ENCODE data around the gene HSF4.
"Not testable (repeated sequence)": the region's sequence is repeated elsewhere in the genome, so short reads cannot be mapped to it uniquely, and the experiment has no call there.

Gene HSF4, protein sequence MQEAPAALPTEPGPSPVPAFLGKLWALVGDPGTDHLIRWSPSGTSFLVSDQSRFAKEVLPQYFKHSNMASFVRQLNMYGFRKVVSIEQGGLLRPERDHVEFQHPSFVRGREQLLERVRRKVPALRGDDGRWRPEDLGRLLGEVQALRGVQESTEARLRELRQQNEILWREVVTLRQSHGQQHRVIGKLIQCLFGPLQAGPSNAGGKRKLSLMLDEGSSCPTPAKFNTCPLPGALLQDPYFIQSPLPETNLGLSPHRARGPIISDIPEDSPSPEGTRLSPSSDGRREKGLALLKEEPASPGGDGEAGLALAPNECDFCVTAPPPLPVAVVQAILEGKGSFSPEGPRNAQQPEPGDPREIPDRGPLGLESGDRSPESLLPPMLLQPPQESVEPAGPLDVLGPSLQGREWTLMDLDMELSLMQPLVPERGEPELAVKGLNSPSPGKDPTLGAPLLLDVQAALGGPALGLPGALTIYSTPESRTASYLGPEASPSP

DNA sequence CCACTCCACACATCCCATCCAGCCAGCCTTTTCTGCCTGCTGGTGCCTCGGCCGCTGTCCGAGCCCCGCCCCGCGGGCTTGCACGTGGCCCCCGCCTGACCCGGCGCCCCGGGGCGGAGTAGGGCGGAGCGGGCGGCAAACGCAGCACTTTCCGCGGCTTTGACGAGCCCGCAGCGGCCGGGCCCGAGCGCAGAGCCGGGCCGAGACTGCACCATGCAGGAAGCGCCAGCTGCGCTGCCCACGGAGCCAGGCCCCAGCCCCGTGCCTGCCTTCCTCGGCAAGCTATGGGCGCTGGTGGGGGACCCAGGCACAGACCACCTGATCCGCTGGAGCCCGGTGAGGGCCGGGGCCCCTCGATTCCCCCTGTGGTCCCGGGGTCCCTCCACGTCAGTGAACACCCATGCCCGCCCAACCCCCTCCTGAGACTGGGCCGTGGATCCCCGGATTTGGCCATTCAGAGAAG, at the start of gene HSF4:
Gene HSF4 (plus strand): TSS at position 147 of the 463 bp plus-strand sequence. CDS start 67 bp downstream, at position 214.
- FAIRE-seq, result no peak
- DNase-seq (ENCODE audit: low spot score), result no peak

DNA sequence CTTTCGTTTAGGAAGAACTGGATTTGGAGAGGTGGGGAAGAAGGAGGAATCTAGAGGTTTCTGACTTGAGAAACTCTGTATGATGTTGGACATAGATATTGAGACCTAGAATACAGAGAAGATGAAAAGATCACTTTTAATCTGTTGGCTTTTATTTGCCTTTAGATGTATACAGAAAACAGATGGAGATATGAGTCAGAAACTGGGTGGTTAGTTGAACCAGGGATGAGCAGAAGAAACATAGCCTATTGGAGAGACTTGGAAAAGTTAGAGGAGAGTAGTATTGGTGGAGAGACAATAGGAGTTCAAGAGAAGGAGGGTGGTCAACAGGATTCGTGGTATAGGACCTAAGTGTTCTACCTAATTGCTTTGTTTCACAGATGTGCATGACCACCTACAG, 49.8 kb upstream of the HSF4 start:
- DNase-seq (ENCODE audit: low spot score), result no peak
- FAIRE-seq, result no peak

DNA sequence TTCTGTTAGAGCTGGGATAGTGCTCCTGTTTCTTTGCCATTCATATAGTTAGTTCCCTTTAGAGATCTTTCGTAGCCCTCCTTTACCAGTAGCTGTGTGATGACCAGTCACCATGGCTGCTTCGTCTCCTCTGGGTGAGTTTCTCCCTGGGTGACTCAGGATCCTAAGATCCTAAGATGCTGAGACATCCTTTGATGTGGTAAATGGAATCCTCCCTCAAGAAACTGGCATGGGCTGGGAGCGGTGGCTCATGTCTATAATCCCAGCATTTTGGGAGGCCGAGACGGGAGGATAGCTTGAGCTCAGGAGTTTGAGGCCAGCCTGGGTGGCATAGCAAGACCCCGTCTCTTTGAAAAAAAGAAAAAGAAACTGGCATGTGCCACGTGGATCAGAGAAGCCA, 48.9 kb upstream of the HSF4 start:
- FAIRE-seq (peak; percentile 90), DNase-seq (ENCODE audit: low spot score) (peak; percentile 92)

DNA sequence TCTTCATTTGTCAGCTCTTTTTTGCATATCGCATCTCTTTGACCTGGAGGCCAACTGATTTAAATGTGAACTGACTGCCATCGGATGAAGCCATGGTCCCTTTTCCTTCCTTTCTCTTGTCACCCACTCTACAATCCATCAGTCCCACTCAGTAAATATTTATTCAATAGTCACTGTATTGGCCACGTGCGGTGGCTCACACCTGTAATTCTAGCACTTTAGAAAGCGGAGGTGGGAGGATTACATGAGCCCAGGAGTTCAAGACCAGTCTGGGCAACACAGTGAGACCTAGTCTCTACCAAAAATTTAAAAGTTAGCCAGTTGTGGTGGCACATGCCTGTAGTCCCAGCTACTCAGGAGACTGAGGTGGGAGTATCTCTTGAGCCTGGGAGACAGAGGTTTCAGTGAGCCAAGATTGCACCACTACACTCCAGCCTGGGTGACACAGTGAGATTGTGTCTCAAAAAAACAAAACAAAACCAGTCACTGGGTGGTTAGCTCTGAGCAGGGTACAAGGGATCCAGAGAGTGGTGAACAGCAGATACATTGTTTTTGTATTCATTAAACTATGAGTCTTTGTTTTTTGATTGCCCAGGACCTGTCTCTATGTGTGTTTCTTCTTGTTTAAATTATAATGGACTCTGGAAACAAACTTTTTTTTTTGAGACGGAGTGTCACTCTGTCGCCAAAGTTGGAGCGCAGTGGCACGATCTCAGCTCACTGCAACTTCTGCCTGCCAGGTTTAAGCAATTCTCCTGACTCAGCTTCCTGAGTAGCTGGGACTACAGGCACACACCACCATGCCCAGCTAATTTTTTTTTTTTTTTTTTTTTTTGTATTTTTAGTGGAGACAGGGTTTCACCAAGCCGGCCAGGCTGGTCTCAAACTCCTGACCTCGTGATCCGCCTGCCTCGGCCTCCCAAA, 47.9 kb upstream of the HSF4 start:
- DNase-seq (ENCODE audit: low spot score), result no peak
- no peak for FAIRE-seq

DNA sequence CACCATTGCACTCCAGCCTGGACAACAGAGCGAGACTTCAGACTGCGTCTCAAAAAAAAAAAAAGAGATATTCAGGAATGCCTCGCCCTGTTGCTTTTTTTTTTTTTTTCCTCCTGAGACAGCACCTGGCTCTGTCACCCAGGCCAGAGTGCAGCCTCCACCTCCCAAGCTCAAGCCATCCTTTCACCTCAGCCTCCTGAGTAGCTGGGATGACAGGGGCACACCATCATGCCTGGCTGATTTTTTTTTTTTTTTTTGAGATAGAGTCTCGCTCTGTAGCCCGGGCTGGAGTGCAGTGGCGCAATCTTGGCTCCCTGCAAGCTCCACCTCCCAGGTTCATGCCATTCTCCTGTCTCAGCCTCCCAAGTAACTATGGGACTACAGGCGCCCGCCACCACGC, 46.8 kb upstream of the HSF4 start:
- no peak for FAIRE-seq
- no peak for DNase-seq (ENCODE audit: low spot score)

DNA sequence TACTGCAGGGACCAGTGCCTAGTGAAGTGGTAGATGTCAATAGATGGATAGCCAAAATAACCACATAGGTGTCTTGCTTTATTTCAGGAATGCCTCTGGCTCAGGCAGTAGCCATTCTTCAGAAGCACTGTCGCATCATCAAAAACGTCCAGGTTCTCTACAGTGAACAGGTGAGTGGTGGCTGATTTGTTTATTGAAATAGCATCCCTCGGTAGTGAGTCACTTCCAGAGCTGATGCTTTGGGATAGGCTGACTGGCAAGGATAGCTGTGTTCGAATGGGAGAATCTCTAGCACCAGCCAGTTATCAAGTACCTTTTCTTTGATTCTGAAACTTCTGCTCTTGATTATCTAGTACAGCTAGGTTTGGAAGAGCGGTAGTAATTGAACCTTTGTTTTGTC, 44.5 kb upstream of the HSF4 start:
- FAIRE-seq (no peak), DNase-seq (ENCODE audit: low spot score) (no peak)

DNA sequence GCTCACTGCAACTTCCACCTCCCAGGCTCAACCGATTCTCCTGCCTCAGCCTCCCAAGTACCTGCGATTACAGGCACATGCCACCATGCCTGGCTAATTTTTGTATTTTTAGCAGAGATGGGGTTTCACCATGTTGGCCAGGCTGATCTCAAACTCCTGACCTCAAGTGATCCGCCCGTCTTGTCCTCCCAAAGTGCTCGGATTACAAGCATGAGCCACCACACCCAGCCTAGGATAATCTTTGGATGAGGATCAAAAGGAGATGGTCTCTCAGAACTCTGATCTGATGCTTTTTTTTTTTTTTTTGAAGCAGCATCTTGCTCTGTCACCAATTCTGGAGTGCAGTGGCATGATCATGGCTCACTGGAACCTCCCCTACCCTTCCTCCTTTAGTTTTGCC, 41.7 kb upstream of the HSF4 start:
- not testable (repeated sequence) for FAIRE-seq; DNase-seq (ENCODE audit: low spot score)

DNA sequence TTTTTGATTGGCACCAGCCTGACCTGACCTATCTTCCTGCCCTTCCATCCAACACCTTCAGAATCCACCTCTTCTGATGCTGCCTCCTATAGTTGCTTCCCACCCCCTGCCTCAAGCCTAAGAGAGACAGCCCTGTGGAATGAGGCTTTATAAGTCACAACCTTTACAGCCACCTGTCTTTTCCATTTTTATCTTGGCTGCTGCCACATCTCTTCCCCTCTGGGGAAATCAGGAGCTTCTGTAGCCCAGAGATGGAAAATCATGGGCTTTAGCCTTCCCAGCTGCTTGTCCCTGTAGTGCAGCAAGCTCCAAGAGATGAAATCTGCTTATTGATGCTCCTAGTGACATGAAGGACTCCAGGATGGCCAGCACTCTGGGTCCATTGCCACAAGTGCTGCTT, 36.1 kb upstream of the HSF4 start:
- no peak for FAIRE-seq

DNA sequence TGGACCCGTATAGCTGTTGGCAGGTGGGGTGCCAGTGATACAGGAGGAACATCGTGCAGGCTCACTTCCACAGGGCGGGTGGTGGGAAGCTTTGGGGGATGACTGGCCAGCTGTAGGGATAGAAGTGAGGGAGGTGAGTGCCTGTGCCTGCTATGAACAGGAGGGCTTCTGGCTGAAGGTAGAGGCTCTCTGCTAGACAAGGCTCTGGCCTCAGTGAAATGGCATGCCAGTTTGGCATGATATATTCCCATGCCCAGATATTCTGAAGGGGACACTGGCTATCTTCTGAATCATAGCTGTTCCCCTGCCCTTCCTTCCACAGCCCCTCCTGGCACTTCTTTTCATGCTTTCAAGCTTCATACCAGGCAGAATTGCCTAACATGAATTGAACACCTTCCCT, 35.7 kb upstream of the HSF4 start:
- no peak for FAIRE-seq
- no peak for DNase-seq (ENCODE audit: low spot score)

More for the DNA sequence above, 36.1 kb upstream of the HSF4 start:
- no peak for DNase-seq (ENCODE audit: low spot score)

DNA sequence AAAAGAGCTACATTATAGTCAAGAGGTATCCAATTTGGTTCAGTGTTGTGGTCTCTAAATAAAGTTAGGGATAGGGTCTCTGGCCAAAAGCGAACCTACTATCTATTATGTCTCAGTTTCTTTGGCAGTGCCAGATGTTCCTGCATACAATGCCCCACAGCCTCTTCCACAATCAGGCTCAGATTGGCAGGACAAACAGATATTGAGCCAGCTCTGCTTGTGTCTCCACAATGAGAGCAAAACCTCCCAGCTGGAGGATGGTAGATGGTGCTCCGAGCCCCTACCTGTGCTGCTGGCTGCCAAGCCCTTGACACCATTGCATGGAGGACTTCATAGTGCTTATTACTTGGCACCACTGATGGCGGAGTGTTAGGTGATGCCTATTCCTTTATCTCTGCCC, 35.1 kb upstream of the HSF4 start:
- FAIRE-seq, result no peak
- no peak for DNase-seq (ENCODE audit: low spot score)

DNA sequence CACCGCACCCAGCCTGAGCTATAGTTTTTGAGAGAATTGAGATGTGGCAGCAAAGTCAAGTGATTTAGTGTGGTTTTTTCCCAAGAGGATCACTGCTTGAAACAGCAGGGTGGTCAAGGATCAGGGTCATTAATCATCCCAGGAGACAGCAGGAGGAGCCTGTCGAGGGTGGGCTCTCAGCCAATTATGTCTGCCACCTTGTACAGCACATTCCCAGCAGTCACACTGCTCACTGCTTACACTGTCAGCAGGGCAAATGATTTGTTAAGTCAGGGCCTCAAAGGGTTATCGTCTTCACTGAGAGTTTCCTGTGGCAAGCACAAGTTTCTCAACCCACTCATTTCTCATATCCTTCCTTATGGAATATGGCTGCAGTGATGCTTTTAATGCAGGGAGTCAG, 26.9 kb upstream of the HSF4 start:
- FAIRE-seq, result no peak
- DNase-seq (ENCODE audit: low spot score), result peak; percentile 64

DNA sequence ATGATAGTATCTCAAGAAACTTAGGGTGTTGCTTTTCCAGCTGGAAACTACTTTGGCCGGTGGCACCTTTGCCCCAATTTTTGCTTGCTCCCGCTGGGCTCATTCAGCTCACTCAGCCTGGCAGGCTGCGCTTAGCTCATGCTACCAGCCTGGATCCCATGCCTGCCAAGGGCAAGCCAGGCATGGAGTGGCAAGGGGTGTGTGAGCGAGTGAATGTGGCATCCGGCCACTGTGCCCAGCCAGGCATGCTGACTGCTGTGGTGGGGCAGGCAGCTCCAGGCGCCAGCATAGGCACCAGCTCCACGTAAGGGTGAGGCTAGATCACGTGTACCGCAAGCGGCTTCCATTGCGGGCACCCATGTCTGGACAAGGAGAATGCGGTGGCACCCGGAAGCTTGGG, 23.2 kb upstream of the HSF4 start:
- FAIRE-seq, result no peak
- DNase-seq (ENCODE audit: low spot score), result no peak

DNA sequence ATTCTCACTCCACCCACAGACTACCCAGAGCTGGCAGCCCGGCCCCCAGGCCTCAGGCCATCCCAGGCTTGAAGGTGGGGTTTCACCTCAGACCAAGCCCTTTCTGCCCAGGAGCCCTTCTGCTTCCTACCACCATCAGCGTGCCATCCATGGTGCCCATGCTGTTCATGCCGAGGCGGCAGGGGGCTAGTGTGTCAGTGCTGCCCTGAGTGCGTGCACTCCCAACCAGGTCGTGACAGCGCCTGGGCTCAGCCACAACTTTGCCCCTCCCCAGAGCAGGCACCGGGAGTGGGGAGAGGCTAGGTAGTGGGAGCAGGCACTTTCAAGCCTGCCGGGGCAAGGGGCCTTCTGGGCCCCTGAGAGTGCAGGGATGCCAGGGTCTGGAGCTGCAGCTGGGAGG, 22.2 kb upstream of the HSF4 start:
- no peak for FAIRE-seq
- no peak for DNase-seq (ENCODE audit: low spot score)

DNA sequence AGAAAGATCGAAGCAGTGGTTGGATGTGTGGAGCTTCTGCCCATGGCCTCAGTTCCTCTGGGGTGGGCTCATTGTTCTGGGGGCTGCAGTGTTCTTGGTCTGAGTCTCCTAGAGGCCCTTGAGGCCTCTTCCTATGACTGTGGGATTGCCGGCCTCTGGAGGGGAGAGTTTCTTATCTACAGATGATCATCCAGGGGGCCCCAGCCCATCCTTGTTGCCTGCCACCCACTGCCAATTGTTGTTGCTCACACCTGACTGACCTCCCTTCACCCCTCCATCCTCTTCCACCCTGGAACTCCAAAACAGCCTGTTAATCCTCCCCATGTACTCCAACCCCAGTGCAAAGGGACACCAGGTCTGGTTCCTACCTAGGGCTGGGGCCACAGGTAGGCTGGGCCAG, 19.6 kb upstream of the HSF4 start:
- FAIRE-seq (no peak), DNase-seq (ENCODE audit: low spot score) (no peak)

DNA sequence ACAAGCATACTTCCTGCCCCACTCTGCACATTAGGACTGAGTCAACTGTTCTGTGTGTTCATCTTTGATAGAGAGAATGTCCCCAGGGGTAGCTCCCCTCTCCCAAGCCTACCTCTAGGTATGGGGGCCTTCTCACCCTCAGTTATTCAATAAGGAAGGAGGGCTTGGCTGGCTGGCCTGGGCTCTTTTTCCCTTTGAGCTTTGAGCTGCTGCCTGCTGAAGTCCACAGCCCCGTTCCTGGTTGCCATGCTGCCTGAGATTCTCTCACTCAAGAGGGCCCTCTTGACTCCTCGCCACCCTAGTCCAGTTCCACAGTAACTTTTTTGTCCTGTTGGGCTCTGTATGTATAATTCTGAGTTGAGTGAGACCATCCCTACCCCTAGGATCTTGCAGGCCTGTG, 18.8 kb upstream of the HSF4 start:
- DNase-seq (ENCODE audit: low spot score) (no peak), FAIRE-seq (no peak)

DNA sequence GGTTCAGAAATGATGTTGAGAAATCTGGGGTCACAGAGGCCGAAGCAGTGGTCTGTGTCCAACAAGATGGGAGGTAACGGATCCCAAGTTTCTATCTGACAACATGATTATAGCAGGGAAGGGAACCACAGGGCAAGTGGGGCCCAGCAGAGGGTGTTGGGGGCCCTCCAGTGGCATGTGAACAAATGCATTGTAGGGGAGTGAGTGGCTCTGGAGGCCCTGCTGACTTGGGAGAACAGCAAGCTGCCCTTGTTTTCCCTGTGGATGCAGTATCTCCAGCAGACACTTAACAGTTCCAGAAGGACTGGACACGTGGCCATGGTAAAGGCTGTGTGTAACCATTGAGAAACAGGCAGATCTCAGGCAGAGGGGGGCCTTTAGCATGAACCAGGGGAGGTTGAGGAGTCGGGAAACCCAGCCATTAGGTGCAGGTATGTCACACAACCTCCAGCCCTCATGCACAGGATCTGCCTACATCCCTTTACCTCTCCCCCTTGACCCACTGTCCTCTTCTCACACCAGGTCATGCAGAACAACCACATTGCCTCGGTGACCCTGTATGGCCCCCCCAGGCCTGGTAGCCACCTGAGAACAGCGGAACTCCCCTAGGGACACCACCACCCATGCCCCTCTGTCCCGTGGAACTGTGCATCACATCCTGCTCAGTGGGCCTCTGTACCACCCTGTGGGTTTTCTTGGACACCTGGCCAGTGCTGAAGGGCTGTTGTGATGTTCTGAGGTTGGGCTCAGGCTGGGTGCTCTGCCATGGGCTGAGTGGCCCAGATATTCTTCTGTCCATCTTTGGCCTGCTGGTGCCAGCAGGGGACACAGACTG, 17.8 kb upstream of the HSF4 start:
- no peak for DNase-seq (ENCODE audit: low spot score)
- FAIRE-seq, result no peak

DNA sequence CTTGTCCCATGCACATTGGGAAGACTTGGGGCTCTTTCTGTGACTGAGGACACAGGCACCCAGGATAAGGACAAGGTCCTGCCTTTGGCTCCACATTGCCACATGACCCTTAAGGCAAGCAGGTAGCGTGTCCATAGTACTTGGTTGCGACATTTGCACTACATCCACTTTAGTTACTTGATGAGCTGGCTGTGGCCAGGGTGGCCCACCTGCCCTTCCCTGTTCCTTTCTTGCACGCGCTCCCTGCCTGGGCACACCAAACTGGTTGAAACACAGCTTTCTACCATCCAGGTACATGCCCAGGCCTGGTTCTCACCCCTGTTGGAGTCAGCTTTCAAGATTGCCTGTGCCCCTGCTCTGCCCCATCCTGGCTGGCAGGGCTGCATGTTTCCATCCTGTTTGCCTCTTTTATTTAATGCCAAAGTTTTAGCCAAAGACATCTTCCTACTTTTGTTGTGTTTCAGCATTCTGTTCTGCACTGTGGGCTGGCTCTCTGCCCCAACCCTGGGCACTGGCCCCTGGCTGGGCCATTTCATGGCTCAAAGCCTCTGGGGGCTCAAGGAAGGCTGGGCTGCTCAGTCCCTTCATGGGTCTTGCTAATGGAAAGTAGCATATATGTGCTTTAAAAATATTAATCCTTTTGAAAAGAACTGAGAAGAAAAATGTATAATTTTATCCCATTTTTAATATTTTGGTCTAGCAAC, 17.0 kb upstream of the HSF4 start:
- FAIRE-seq (no peak), DNase-seq (ENCODE audit: low spot score) (no peak)

DNA sequence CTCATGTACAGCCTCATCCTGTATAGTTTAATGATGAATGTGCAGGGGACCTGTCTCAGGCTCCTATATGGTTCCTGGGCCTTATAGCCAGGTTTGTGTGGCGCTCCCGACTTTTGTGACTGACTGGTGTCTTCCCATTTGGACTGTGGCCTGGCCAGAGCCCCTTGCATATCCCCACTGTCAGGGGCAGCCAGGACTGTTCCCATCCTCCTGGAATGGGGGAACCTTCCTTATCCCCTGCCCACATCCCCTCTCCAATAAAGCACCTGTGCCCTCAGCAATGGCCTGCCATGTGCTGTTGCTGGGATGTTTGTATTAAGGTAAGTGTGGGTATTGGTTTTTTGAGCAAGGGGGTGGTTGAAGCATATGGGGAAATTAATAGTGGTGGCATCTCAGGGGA, 16.3 kb upstream of the HSF4 start:
- DNase-seq (ENCODE audit: low spot score) (no peak), FAIRE-seq (no peak)

DNA sequence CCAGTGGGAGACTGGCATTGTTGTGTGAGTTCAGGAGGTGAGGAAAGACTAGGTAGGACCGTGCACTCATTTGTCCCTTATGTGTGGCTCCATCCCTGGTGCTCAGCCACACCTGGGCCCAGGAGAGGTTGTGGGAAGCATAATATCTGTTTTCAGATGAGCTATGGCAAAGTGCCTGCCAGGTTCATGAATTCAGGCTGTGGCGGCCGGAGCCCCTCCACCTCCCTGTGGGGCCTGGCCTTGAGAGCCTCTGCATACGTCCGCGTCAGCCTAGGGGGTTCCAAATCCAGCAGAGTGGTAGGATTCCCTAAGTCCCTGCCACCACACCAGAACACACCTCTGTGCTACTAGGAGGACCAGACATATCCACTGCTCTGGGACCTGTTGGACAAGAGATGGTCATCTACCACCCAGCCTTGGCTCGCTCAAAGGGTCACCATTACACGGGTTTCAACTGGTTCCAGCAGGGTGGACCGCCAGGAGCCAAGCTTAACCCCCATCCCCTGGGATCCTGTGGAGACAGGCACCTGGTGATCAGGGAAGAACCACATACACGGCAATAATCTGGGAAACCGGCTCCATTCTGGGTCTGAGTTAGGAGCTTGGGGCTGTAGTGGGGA, 15.8 kb upstream of the HSF4 start:
- FAIRE-seq, result no peak

More for the DNA sequence above, 15.8 kb upstream of the HSF4 start:
- DNase-seq (ENCODE audit: low spot score), result no peak

Data from RCC 7860 (cell line).